Posterior vena cava (tissue), 2 donors: Measurements from ENCODE around the gene HABP4. TPM values are rescaled to one million over a fixed set of nuclear protein-coding genes. Genes with fewer than 3 reads are reported as not detected.

Source experiments
- DNase-seq: peaks from one replicate; pipeline ENCODE4 v3.0.0-alpha.2; 2020; ENCODE audit warnings: low spot score
- intact Hi-C, 2 donors: fragments of 100-400 bp; cut with DNase I; formaldehyde crosslinking; loops; one replicate each; pipeline versions ENCODE4 v1.14.1 to v1.14.2; 2022 to 2023
- total RNA-seq, 2 donors: library from RNA; stranded (reverse); fragmentation: NEBNext Ultra II Directional; extraction: Animal tissue kit (Norgen Biotek cat#: 25700); gene quantifications; one replicate each; pipeline ENCODE4 v1.2.1, GENCODE V29; 2021
- donor health status: DM: yes; HTN: yes; CAD: no.
- donor health status: DM: yes; HTN: yes; CAD: no.

The HABP4 gene
- total RNA-seq, 2 donors from 2014 or later: 30.9 to 37.4 TPM

DNA sequence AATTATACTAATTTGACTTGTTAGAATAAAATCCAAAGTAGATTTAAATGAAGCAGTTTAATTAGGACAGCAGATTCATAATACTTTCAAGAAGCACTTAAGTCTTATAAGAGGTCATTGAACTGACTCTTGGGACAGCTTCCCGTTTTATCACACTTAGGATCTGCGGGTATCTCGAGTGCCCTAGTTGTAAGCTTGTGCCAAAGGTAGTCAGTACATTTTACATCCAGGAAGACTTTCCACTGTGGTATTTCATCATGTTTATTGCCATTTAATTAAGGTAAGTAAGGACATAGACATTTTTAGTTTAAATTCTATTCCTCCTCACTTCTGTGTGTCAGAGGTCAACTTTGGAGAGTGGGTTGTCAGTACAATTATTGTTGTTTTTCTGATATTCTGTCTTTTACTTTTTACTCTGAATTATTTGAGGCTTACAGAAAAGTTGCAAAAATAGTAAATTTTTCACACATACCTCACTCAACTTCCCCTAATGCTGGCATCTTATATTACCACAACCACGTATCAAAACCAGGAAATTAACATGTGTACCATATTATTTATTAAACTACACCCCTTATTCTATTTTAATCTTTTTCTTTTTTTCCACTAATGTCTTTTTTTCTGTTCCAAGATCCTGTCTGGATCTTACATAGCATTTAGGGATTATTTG lies 24.3 kb upstream of the HABP4 start:
- DNase-seq: no peak
- intact Hi-C loops: loop anchor here in 1 of 2 donors (10.0 kb wide), 1 partner anchor 81 kb away; no protein-coding TSS in a partner anchor

GRCh38 chr9:96429732-96430131 lies 20.2 kb upstream of the HABP4 start:
- intact Hi-C loops: loop anchor here (10.0 kb wide), 2 partner anchors 85 to 215 kb away; no protein-coding TSS in a partner anchor
- DNase-seq: no peak

- no peak for DNase-seq
- intact Hi-C loops: loop anchor here in 1 of 2 donors (10.0 kb wide), 1 partner anchor 214 kb away; no protein-coding TSS in a partner anchor
These were observed 19.6 kb upstream of the HABP4 start for GRCh38 chr9:96430377-96430776.

GRCh38 chr9:96435345-96435744 lies 14.6 kb upstream of the HABP4 start:
- DNase-seq: no peak
- intact Hi-C loops: loop anchor here in 1 of 2 donors (10.0 kb wide), 1 partner anchor 209 kb away; no protein-coding TSS in a partner anchor

DNA sequence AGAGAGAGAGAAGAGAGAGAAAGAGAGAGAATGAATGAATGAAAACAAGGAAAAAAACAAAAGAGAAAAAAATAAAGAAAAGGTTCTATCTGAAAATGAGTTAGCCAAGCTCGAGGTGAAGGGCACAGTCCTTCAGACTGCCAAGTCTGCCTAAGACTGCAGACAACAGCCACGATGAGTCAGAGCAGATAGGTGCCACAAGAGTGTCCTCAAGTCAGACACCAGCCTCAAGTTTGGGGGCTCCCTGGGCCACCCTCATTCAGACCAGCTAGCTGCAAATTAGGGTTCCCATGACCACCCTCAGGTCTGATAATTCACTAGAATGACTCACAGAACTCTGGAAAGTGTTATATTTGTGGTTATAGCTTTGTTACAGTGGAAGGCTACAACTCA lies 13.9 kb upstream of the HABP4 start:
- intact Hi-C loops: loop anchor here in 1 of 2 donors (10.0 kb wide), 1 partner anchor 209 kb away; no protein-coding TSS in a partner anchor
- no peak for DNase-seq

GRCh38 chr9:96436456-96437126 lies 13.4 kb upstream of the HABP4 start:
- intact Hi-C loops: loop anchor here in 1 of 2 donors (10.0 kb wide), 1 partner anchor 208 kb away; no protein-coding TSS in a partner anchor
- DNase-seq: no peak

- intact Hi-C loops: loop anchor here in 1 of 2 donors (10.0 kb wide), 1 partner anchor 207 kb away; no protein-coding TSS in a partner anchor
These were observed 12.5 kb upstream of the HABP4 start for GRCh38 chr9:96437454-96437853.

DNA sequence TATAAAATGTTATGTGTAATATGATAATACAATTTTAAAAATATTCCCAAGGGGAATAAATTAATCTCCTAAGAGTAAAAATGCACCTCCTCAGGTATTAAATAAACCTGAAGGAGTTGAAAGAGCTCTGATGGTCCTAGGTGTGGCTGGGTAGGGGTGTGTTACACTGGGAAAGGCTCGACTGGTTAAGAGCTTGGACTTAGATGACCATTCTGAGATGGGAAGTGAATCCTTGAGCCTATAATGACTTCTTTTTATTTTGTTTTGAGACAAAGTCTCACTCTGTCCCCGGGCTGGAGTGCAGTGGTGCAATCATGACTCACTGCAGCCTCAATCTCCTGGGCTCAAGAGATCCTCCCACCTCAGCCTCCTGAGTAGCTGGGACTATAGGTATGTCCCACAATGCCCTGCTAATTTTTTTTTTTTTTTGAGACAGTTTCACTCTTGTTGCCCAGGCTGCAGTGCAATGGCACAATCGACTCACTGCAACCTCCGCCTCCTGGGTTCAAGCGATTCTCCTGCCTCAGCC lies 9.2 kb upstream of the HABP4 start:
- DNase-seq: no peak
- intact Hi-C loops: no loop called here

More at GRCh38 chr9:96437454-96437853, 12.5 kb upstream of the HABP4 start:
- no peak for DNase-seq

GRCh38 chr9:96441798-96442445 lies 8.0 kb upstream of the HABP4 start:
- DNase-seq: no peak
- intact Hi-C loops: no loop called here

DNA sequence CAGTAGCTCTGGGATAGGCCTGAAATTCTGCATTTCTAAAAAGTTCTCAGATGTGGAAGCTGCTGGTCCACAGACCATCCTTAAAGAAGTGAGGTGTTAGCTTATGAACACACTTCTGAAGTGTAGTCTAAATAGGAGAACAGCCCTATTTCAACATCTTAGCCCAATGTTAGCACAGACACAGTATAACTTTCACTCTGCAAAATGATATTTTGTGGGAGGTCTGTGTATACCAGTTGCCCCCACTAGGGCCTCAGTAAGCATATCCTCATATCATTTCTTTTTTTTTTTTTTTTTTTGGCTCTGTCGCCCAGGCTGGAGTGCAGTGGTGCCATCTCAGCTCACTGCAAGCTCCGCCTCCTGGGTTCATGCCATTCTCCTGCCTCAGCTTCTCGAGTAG lies 7.5 kb upstream of the HABP4 start:
- DNase-seq: no peak
- intact Hi-C loops: no loop called here

DNA sequence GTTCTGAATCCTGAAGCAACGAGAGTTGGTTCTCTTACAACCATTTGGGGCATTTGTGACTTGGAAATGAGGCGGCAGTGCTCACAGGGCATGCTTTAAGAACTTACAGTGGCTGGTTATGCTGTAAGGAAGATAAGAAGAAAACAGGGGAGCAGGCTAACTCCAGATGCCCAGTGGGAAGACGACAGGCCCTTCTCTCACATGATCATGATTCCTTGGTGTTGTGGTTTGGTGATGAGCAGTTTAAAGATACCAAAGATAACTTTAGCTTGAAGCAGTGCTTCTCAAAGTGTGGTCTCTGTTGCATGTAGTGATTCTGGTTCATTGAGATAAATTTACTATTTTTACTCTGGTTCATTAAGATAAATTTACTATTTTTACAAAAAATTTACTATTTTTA lies 2.6 kb upstream of the HABP4 start:
- DNase-seq: no peak
- intact Hi-C loops: no loop called here

GRCh38 chr9:96448546-96449170 lies 1.3 kb upstream of the HABP4 start:
- intact Hi-C loops: loop anchor here in 1 of 2 donors (1.0 kb wide), 1 partner anchor 14 kb away; no protein-coding TSS in a partner anchor
- no peak for DNase-seq

- intact Hi-C loops: loop anchor here in 1 of 2 donors (1.0 kb wide), 1 partner anchor 15 kb away; no protein-coding TSS in a partner anchor
- no peak for DNase-seq
These were observed 485 bp upstream of the HABP4 start for GRCh38 chr9:96449523-96449844.

GRCh38 chr9:96450613-96451528 lies 902 bp downstream of the HABP4 start:
- intact Hi-C loops: loop anchor here in 1 of 2 donors (10.0 kb wide), 1 partner anchor 204 kb away; the partner anchor contains the start of gene PRXL2C
- DNase-seq: no peak

DNA sequence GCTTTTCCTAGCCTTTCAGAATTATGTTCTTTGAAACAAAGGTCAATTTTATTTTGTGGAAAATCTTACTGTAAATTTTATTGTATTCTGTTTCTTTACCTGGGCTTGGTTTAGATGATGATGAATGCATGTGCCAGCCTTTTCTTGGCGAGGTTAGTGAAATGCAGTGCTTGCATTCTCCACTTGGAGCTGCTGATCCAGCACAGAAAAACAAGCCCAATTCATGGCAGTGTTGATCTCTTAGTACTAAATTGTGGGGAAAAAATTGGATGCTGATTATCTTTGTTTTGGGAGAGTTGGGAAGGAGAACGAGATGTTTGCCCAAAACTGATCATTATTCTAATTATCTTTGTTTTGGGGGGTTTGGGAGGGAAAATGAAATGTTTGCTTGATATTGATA lies 3.7 kb downstream of the HABP4 start:
- no peak for DNase-seq
- intact Hi-C loops: loop anchor here in 1 of 2 donors (10.0 kb wide), 1 partner anchor 201 kb away; the partner anchor contains the start of gene PRXL2C

GRCh38 chr9:96457266-96457665 lies 7.3 kb downstream of the HABP4 start:
- intact Hi-C loops: loop anchor here (5.0 to 10.0 kb wide), 2 partner anchors 198 to 845 kb away; partner anchors contain the start of gene PRXL2C (in 1 of the 2)
- no peak for DNase-seq

DNA sequence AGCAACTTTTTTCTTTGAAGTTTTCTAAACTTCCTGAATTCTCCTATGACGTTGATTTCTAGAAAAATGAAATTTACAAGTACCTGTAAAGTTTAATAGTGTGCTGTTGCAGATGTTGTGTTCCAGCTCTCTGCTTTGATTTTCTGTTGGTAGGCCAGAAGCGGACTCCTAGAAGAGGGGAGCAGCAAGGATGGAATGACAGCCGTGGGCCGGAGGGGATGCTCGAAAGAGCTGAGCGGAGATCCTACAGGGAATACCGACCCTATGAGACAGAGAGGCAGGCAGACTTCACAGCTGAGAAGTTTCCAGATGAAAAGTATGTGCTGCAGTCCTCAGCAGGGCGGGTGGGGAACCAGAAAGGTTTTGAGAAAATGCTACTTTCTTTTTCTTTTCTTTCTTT lies 8.3 kb downstream of the HABP4 start:
- no peak for DNase-seq
- intact Hi-C loops: loop anchor here (5.0 to 10.0 kb wide), 2 partner anchors 197 to 846 kb away; partner anchors contain the start of gene PRXL2C (in 1 of the 2)
